Umbilical cord (tissue), 2 donors: ENCODE data around the gene ADAMTS15. TPM values are rescaled to one million over a fixed set of nuclear protein-coding genes. Genes with fewer than 3 reads are reported as not detected.

Source experiments
- DNase-seq: peaks from one replicate; pipeline ENCODE4 v3.0.0-alpha.2; 2015; ENCODE audit warnings: low spot score
- total RNA-seq: library from RNA; depleted of rRNA; stranded (reverse); fragments of >200 nt; gene quantifications from one replicate; pipeline ENCODE4 v1.2.3, GENCODE V29; 2014; ENCODE audit warnings: low replicate concordance; ENCODE audit not compliant: insufficient read depth

The ADAMTS15 gene
- total RNA-seq, 1 donor from 2014 or later = 10.1 TPM

- DNase-seq = peak; percentile 22
Observed at GRCh38 chr11:130478881-130479280, 30.4 kb downstream of the ADAMTS15 start.

- DNase-seq = peak; percentile 76
Observed at GRCh38 chr11:130480186-130480585, 31.7 kb downstream of the ADAMTS15 start.

- DNase-seq = peak; percentile 91
Observed at GRCh38 chr11:130480711-130481140, 32.3 kb downstream of the ADAMTS15 start.

GRCh38 chr11:130483124-130483523, 34.7 kb downstream of the ADAMTS15 start:
- no peak for DNase-seq

GRCh38 chr11:130485983-130486382, 37.5 kb downstream of the ADAMTS15 start:
- DNase-seq = peak; percentile 75

GRCh38 chr11:130486391-130486836, 38.0 kb downstream of the ADAMTS15 start:
- DNase-seq = no peak

GRCh38 chr11:130486987-130487923, 38.8 kb downstream of the ADAMTS15 start:
- DNase-seq = peak; percentile 49

- no peak for DNase-seq
Observed at GRCh38 chr11:130487924-130488815, 39.7 kb downstream of the ADAMTS15 start.

- DNase-seq = no peak
Observed at GRCh38 chr11:130488848-130489584, 40.6 kb downstream of the ADAMTS15 start.

- no peak for DNase-seq
Observed at GRCh38 chr11:130489716-130490115, 41.3 kb downstream of the ADAMTS15 start.

- DNase-seq = no peak
Observed at GRCh38 chr11:130490682-130491449, 42.4 kb downstream of the ADAMTS15 start.

- no peak for DNase-seq
Observed at GRCh38 chr11:130498181-130498580, 49.7 kb downstream of the ADAMTS15 start.

- no peak for DNase-seq
Observed at GRCh38 chr11:130499828-130500227, 51.4 kb downstream of the ADAMTS15 start.

- no peak for DNase-seq
Observed at GRCh38 chr11:130504317-130504716, 55.9 kb downstream of the ADAMTS15 start.

- DNase-seq = no peak
Observed at GRCh38 chr11:130508913-130509312, 60.5 kb downstream of the ADAMTS15 start.

- no peak for DNase-seq
Observed at GRCh38 chr11:130509942-130510341, 61.5 kb downstream of the ADAMTS15 start.

- DNase-seq = peak; percentile 94
Observed at GRCh38 chr11:130510407-130511006, 62.1 kb downstream of the ADAMTS15 start.

- no peak for DNase-seq
Observed at GRCh38 chr11:130511765-130512164, 63.3 kb downstream of the ADAMTS15 start.

GRCh38 chr11:130512662-130513061, 64.2 kb downstream of the ADAMTS15 start:
- no peak for DNase-seq

- DNase-seq = peak; percentile 57
Observed at GRCh38 chr11:130513132-130513531, 64.7 kb downstream of the ADAMTS15 start.
